Stimulated activated CD4-positive, alpha-beta T cell treated with anti-CD3 and anti-CD28 coated beads, Interleukin-1b, Interleukin-23, amount 100 ng/mL, for 48 hours (primary cell): ENCODE results near the gene DYDC2.
"Not testable (repeated sequence)": the region's sequence is repeated elsewhere in the genome, so short reads cannot be mapped to it uniquely, and the experiment has no call there.

ENCODE experiments used
- DNase-seq: peaks from one replicate; pipeline ENCODE4 v3.0.0-alpha.2; 2020

DYDC2 gene

DNA sequence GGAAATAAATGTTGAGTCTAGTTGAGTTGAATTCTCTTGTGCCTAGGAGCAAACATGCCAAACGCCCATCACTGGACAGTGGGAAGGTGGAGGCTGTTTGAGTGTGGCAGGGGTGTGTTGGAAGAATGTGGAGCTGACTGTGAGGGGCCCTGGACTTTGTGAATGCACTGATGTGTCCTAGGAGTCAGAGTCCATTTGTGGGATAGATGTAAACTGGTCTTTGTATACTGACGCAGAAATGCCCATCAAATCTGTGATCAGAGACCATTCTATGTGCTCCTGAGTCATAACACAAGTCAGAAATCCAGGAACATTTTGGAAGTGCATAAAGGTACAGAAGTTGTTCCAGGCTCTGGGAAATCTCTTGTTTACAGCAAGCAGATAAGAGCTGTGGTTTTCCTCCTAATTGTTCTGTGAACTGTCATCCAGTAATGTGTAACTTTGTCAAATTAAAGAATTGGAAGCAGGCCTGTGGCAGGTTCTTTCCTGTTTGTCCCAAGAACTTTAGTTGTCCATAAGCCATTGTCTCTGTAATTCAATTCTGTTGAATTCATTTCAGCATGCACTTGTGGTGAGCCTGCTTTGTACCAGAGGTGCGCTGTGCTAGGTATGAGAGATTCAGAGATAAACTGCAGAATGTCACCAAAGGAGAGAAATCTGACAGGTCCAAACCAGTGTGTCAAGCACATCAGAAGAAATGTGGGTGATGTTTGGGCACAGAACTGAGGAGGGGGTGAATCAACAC is 59.3 kb downstream of the DYDC2 start:
- DNase-seq: no peak

- DNase-seq: no peak
Measured at GRCh38 chr10:80416479-80417098, 60.0 kb downstream of the DYDC2 start.

DNA sequence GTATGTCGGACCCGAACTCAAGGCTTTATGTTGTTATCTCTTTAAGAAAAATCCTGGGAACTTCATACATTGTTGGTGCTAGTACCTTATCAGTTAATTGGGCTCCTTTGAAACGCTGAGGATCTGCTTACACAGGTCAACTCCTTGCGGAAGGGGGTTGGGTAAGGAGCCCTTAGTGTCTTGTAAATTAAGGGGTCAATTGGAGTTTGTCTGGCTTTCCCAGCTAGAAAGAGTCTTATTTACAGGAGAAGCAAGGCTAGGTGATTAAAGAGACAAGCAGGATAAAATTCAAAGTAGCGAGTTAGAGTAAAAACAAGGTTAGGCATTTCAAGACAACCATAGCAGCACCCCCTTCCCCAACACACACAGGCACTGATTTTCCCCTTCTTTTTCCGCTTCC is 60.7 kb downstream of the DYDC2 start:
- not testable (repeated sequence) for DNase-seq
